Panc1 (cell line): Measurements from ENCODE around the gene APLNR. TPM values are rescaled to one million over a fixed set of nuclear protein-coding genes. Genes with fewer than 3 reads are reported as not detected.

ENCODE experiments used
- ATAC-seq: fragments of 200-7000 bp; cut with Tn5 transposase; 2 replicates; pipeline ENCODE4 v1.9.1; 2020; ENCODE audit warnings: mild to moderate bottlenecking, moderate library complexity
- BruUV-seq: library from RNA; stranded (reverse); fragments of 400-500 nt; replicated peaks from 2 replicates; lab custom pipeline; 2021; lab: Mats Ljungman, UMichigan
- CTCF ChIA-PET: fragments of 300-600 bp; sonication (Branson Sonifier 250); formaldehyde crosslinking; loops from one replicate; lab custom pipeline; 2022; ENCODE audit warnings: antibody characterized with exemption; lab: Charles Lee
- POLR2A ChIA-PET: fragments of 300-600 bp; sonication (Branson Sonifier 250); formaldehyde crosslinking; loops from one replicate; lab custom pipeline; 2022; ENCODE audit warnings: antibody characterized with exemption; lab: Charles Lee
- DNase-seq: peaks from one replicate; pipeline ENCODE4 v3.0.0-alpha.2; 2010; ENCODE audit warnings: low read depth, low spot score
- H3K27ac ChIP-seq: 2 replicates; pipeline ENCODE4 v1.5.1; 2011; ENCODE audit warnings: mild to moderate bottlenecking, low read length, inconsistent platforms
- H3K27me3 ChIP-seq: fragments of 200-500 bp; sonication (Bioruptor generic); 2 replicates; pipeline ENCODE4 v1.6.0; 2014; ENCODE audit warnings: low read length, inconsistent platforms; ENCODE audit not compliant: control insufficient read depth, insufficient read depth
- H3K36me3 ChIP-seq: fragments of 200-500 bp; sonication (Bioruptor generic); 2 replicates; pipeline ENCODE4 v1.5.1; 2014; ENCODE audit warnings: inconsistent platforms, mild to moderate bottlenecking, low read length, moderate library complexity; ENCODE audit not compliant: control insufficient read depth, insufficient read depth
- H3K4me1 ChIP-seq: 2 replicates; pipeline ENCODE4 v1.5.1; 2011; ENCODE audit warnings: inconsistent platforms, mild to moderate bottlenecking, low read length, moderate library complexity; ENCODE audit not compliant: control insufficient read depth, insufficient read depth
- H3K4me3 ChIP-seq, 2 experiments: 2 replicates each; pipeline ENCODE4 v1.5.1; 2011 to 2012; ENCODE audit warnings: low read depth in 2 of 2, low read length in 2 of 2, mild to moderate bottlenecking in 2 of 2, inconsistent platforms in 1 of 2, moderate library complexity in 1 of 2
- H3K9me3 ChIP-seq: fragments of 200-500 bp; sonication (Bioruptor generic); 2 replicates; pipeline ENCODE4 v1.5.1; 2014; ENCODE audit warnings: low read depth, mild to moderate bottlenecking, inconsistent platforms, low read length, moderate library complexity; ENCODE audit not compliant: control insufficient read depth, insufficient read depth
- POLR2AphosphoS5 ChIP-seq: IDR thresholded peaks from 2 replicates; pipeline ENCODE4 v1.6.1; 2012; ENCODE audit warnings: mild to moderate bottlenecking, low read depth, low read length, moderate library complexity
- SIN3A ChIP-seq: IDR thresholded peaks from 2 replicates; pipeline ENCODE4 v1.6.1; 2012; ENCODE audit warnings: low read depth, mild to moderate bottlenecking, low read length, moderate library complexity, borderline replicate concordance; ENCODE audit not compliant: insufficient read depth
- TCF7L2 ChIP-seq: IDR thresholded peaks from 2 replicates; pipeline ENCODE4 v1.6.1; 2011; ENCODE audit warnings: mild to moderate bottlenecking, low read depth, low read length, inconsistent platforms
- in situ Hi-C: cut with HindIII; loops from 2 replicates; pipeline ENCODE4 v1.10.0; 2016; ENCODE audit warnings: low sequenced_read_pairs, low pct_unique_long_range_greater_than_20kb
- intact Hi-C: fragments of 100-400 bp; cut with micrococcal nuclease; formaldehyde crosslinking; loops from one replicate; pipeline ENCODE4 v1.10.0; 2022; ENCODE audit not compliant: unreplicated experiment
- total RNA-seq: library from RNA; stranded (reverse); gene quantifications from one replicate; pipeline ENCODE4 v1.2.1, GENCODE V29; 2021; ENCODE audit not compliant: unreplicated experiment
- TF ChIP-seq, protein P1 (sequence below): fragments of 450-650 bp; IDR thresholded peaks from 2 replicates; pipeline ENCODE4 v1.5.1; 2017; ENCODE audit warnings: mild to moderate bottlenecking
- TF ChIP-seq, protein P2 (sequence below), 2 experiments: IDR thresholded peaks; 2 replicates each; pipeline ENCODE4 v1.6.1; 2011 to 2012; ENCODE audit warnings: low read depth in 2 of 2, control low read depth in 1 of 2, low read length in 1 of 2, mild to moderate bottlenecking in 1 of 2, moderate library complexity in 1 of 2; ENCODE audit not compliant: insufficient read depth in 1 of 2

The APLNR gene
- total RNA-seq, 1 experiment from 2014 or later = not detected

DNA sequence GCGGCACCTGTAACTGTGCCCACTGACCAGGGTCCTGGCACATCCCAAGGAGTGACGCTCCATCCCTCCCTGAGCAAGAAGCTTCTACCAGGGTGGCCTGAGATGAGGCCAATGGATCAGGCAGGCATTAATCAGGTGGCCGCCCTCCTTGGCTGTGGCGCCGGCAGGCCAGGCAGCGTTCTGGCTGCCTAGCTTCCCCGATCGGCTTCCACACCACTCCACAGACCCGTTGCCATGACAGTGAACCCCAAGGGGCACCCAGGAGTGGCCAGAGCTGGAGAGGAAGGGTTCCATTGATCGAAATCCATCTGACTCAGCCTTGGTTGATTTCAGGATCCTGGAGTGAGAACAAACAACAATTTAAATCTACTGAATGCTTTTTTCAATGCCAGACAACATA is 34.8 kb downstream of the APLNR start:
- intact Hi-C loops (no loop called here), in situ Hi-C loops (no loop called here)
- DNase-seq (no peak), ATAC-seq (no peak)
- POLR2A ChIA-PET = no interaction called here
- Histone ChIP-seq H3K36me3 (no peaks in the 10 kb centered on the region), H3K4me3 (no peak overlapping the region), H3K4me1 (no peaks in the 10 kb centered on the region), H3K9me3 (no peaks in the 10 kb centered on the region), H3K27me3 (peaks cover 6% of the 10 kb centered on the region), H3K27ac (no peak overlapping the region)
- no TSS peak for BruUV-seq
- CTCF ChIA-PET = no interaction called here
- TF ChIP-seq TCF7L2 = no peak
- no peak for TF ChIP-seq POLR2AphosphoS5
- no peak for TF ChIP-seq SIN3A
- TF ChIP-seq, protein P1, sequence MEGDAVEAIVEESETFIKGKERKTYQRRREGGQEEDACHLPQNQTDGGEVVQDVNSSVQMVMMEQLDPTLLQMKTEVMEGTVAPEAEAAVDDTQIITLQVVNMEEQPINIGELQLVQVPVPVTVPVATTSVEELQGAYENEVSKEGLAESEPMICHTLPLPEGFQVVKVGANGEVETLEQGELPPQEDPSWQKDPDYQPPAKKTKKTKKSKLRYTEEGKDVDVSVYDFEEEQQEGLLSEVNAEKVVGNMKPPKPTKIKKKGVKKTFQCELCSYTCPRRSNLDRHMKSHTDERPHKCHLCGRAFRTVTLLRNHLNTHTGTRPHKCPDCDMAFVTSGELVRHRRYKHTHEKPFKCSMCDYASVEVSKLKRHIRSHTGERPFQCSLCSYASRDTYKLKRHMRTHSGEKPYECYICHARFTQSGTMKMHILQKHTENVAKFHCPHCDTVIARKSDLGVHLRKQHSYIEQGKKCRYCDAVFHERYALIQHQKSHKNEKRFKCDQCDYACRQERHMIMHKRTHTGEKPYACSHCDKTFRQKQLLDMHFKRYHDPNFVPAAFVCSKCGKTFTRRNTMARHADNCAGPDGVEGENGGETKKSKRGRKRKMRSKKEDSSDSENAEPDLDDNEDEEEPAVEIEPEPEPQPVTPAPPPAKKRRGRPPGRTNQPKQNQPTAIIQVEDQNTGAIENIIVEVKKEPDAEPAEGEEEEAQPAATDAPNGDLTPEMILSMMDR = no peak
- TF ChIP-seq, protein P2, sequence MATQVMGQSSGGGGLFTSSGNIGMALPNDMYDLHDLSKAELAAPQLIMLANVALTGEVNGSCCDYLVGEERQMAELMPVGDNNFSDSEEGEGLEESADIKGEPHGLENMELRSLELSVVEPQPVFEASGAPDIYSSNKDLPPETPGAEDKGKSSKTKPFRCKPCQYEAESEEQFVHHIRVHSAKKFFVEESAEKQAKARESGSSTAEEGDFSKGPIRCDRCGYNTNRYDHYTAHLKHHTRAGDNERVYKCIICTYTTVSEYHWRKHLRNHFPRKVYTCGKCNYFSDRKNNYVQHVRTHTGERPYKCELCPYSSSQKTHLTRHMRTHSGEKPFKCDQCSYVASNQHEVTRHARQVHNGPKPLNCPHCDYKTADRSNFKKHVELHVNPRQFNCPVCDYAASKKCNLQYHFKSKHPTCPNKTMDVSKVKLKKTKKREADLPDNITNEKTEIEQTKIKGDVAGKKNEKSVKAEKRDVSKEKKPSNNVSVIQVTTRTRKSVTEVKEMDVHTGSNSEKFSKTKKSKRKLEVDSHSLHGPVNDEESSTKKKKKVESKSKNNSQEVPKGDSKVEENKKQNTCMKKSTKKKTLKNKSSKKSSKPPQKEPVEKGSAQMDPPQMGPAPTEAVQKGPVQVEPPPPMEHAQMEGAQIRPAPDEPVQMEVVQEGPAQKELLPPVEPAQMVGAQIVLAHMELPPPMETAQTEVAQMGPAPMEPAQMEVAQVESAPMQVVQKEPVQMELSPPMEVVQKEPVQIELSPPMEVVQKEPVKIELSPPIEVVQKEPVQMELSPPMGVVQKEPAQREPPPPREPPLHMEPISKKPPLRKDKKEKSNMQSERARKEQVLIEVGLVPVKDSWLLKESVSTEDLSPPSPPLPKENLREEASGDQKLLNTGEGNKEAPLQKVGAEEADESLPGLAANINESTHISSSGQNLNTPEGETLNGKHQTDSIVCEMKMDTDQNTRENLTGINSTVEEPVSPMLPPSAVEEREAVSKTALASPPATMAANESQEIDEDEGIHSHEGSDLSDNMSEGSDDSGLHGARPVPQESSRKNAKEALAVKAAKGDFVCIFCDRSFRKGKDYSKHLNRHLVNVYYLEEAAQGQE (IDR thresholded peaks at IDR 0.05; ENCODE audit: insufficient read depth in 1 of 2, low read depth in 2 of 2, low read length in 1 of 2) = no peak

DNA sequence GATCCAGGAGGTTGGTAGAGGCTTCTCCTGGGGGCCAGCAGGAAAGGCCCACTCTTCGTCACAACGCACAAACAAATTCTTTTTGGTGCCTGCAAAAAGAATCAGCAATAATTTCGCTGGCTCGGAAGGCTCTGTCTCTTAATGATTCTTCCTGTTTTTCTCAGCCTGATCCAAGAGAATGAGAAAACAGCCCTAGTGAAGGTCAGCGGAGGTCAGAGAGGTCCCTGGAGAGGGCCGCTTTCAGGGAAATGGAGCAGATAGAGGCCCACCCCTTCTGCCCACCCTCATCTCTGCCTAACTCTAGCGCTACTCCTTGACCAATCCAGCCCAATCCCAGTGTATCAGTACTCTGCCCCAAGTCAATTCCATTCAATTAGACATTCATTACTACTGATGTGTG is 36.1 kb downstream of the APLNR start:
- Histone ChIP-seq H3K9me3 (no peaks in the 10 kb centered on the region), H3K4me3 (no peak overlapping the region), H3K27ac (no peak overlapping the region), H3K36me3 (no peaks in the 10 kb centered on the region), H3K4me1 (no peaks in the 10 kb centered on the region), H3K27me3 (peaks cover 6% of the 10 kb centered on the region)
- ChIA-PET CTCF (no interaction called here), POLR2A (no interaction called here)
- BruUV-seq = no TSS peak
- ATAC-seq (no peak), DNase-seq (no peak)
- in situ Hi-C loops (no loop called here), intact Hi-C loops (no loop called here)
- no peak for TF ChIP-seq POLR2AphosphoS5
- TF ChIP-seq, protein P2 (IDR thresholded peaks at IDR 0.05; ENCODE audit: insufficient read depth in 1 of 2, low read depth in 2 of 2, low read length in 1 of 2) = no peak
